ENCODE measurements around the gene PRADC1.
"Not testable (repeated sequence)": the region's sequence is repeated elsewhere in the genome, so short reads cannot be mapped to it uniquely, and the experiment has no call there.

Gene PRADC1

DNA sequence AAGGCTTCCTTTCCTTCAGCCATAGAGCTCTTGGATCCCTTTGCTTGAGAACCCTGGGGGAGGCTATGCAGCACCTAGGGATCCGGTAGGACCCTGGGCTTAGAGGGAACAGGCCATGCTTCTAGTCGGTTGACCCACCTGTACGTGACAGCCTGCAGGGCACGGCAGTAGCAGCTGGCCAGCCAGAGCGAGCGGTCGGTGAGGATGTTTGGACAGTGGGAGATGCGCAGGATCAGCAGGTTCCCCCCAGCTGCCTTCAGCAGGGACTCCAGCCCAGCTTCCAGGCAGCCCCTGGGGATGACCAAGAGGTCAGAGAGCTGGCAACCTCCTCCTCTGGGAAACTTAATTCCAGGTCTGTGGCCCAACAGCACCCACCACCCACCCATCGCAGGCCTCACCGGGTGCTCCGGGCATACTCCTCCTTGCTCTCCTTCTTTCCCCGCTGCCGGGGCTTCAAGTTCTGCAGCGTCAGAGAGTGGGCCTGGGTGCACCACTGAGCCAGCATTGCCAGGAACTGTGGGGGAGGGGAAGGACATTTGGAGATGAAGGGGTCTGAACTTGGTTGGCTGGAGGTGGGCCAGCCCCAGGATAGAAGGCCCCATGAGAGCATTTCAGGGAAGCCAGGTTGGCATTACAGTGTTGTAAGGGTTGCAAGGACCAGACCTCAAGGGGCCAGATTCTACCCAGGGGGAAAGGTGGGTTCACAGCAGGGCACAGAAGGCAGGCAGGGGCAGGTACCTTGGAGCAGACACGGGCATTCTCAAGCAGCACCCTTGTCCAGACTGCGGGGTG, 30.7 kb upstream of the PRADC1 start:
- TF ChIP-seq, protein P1, sequence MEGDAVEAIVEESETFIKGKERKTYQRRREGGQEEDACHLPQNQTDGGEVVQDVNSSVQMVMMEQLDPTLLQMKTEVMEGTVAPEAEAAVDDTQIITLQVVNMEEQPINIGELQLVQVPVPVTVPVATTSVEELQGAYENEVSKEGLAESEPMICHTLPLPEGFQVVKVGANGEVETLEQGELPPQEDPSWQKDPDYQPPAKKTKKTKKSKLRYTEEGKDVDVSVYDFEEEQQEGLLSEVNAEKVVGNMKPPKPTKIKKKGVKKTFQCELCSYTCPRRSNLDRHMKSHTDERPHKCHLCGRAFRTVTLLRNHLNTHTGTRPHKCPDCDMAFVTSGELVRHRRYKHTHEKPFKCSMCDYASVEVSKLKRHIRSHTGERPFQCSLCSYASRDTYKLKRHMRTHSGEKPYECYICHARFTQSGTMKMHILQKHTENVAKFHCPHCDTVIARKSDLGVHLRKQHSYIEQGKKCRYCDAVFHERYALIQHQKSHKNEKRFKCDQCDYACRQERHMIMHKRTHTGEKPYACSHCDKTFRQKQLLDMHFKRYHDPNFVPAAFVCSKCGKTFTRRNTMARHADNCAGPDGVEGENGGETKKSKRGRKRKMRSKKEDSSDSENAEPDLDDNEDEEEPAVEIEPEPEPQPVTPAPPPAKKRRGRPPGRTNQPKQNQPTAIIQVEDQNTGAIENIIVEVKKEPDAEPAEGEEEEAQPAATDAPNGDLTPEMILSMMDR (IDR thresholded peaks at IDR 0.05; ENCODE audit: extremely low read depth, insufficient read depth, missing control alignments): no peak
- in situ Hi-C loops (cut with MboI; ENCODE audit: low pct_unique_long_range_greater_than_20kb, low sequenced_read_pairs, unreplicated experiment): no loop called here
- DNase-seq (ENCODE audit: low spot score): no peak

DNA sequence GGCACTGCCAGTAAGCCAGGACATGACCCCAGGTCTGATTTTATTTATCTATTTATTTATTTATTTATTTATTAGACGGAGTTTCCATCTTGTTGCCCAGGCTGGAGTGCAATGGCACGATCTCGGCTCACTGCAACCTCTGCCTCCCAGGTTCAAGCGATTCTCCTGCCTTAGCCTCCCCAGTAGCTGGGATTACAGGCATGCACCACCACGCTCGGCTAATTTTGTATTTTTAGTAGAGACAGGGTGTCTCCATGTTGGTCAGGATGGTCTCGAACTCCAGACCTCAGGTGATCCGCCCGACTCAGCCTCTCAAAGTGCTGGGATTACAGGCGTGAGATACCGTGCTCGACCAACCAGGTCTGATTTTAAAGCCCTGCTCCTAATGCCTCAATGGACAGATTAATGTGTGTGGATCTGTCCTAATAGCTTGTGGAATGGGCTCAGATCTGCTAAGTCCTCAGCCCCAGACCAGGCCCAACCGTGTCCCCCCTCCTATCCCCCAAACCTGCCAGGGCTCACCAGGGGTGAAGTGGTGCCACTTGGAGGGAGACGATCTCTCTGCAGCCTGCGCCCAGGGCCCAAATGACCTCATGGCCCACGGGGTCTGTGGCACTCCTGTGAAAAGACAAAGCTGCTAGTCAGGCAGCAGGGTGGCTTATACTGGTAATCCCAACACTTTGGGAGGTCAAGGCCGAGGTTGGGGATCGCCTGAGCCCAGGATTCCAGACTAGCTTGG, 29.8 kb upstream of the PRADC1 start:
- in situ Hi-C loops (cut with MboI; ENCODE audit: low pct_unique_long_range_greater_than_20kb, low sequenced_read_pairs, unreplicated experiment); DNase-seq (ENCODE audit: low spot score): not testable (repeated sequence)

DNA sequence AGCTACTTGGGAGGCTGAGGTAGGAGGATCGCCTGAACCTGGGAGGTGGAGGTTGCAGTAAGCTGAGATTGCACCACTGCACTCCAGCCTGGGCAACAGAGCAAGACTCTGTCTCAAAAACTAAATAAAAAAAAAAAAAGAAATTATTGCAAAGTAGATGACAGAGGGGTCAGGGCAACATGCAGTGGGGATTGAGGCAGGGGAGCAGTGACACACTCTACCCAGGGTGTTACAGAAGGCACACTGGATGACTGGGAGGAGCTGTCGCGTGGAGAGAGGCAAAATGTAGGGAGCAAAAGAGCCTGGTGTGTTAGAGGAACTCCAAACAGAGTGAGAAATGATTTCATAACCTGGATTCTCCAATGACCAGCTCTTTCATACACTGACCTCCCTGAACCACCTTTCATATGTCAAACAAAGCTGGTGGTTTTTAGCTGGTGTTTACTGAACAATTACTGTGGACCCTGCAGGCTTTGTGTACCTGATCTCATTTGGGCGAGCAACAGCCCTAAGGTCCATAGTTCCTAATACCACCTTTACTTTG, 29.1 kb upstream of the PRADC1 start:
- in situ Hi-C loops (cut with MboI; ENCODE audit: low pct_unique_long_range_greater_than_20kb, low sequenced_read_pairs, unreplicated experiment): no loop called here
- TF ChIP-seq, protein P1 (IDR thresholded peaks at IDR 0.05; ENCODE audit: extremely low read depth, insufficient read depth, missing control alignments): no peak
- DNase-seq (ENCODE audit: low spot score): no peak

DNA sequence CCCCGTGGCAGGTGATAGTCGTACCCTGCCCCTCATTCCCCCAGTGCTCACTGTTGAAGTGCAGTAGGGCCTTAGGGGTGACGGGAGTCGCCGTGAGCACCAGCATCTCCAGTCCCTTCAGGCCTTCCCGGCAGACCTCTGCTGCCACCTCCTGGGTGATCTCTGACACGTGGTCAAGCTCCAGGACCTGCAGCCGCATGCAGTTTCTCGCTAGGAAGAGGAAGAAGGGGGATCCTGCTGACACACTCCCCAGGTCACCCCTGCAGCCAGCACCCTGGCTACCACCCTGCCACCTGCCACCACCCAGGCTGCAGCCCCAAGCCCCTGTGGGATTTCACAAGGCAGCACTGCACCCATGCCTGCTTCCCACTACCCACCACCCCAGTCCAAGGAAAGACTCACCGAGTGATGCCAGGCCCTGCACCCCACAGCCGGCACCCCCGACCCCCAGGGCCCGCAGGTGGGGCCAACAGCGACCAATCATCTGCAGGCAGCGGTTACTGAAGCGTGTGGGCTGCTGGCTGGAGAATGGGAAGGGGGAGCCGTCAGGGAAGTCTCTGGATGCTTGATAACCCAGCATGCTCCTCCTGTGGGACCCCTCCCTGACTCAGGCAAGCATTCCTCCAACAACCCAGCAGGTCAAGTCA, 27.4 kb upstream of the PRADC1 start:
- TF ChIP-seq, protein P1 (IDR thresholded peaks at IDR 0.05; ENCODE audit: extremely low read depth, insufficient read depth, missing control alignments): peak; percentile 37
- in situ Hi-C loops (cut with MboI; ENCODE audit: low pct_unique_long_range_greater_than_20kb, low sequenced_read_pairs, unreplicated experiment): no loop called here

DNA sequence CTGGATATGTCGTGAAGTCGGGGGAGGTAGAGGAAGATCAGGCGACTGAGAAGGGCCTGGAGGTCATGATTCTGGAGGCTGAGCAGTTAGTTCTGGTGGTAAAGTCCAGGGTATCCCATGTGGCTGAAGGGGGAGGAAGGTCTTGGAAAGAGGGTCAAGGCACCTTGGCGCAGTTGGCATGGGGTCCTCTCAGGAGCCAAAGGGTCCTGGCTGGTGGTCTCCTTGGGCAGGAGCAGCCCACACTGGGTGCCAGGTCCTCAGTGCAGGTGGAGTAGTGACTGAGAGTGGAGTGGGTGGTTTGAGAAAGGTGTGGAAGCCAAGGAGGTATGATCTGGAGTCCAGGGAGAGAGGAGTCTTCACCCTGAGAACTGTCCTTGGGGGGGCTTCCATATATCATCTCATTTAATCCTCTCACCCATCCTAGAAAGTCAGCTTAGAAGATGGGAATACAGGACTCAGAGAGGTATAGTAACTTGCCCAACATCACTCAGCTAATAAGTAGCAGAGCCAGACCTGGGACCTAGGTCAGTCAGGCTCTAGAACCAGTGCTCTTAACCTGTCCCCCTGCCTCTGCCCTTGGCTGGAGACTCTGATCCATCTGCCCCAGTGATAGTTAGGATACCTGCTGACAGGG, 26.8 kb upstream of the PRADC1 start:
- no peak for DNase-seq (ENCODE audit: low spot score)
- in situ Hi-C loops (cut with MboI; ENCODE audit: low pct_unique_long_range_greater_than_20kb, low sequenced_read_pairs, unreplicated experiment): no loop called here
- TF ChIP-seq, protein P1 (IDR thresholded peaks at IDR 0.05; ENCODE audit: extremely low read depth, insufficient read depth, missing control alignments): no peak

More for the DNA sequence above, 27.4 kb upstream of the PRADC1 start:
- DNase-seq (ENCODE audit: low spot score): no peak

DNA sequence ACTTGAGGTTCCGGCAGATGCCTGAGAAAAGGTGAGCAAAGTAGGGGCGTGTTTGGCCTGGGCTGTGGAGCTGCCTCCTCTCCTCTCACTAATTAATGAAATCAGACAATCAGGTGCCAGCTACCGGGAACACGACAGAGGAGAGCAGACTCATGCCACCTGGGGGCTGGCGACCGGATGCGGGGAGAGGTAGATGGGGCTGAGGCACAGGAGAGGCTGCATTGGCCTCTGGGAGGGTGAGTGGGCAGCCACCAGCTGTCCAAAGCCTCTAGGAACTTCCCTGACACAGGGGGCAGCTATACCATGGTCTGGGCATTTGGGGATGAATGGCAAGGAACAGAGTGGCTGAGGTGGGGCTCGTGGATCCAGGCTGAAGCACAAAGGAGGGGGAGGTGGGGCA, 26.2 kb upstream of the PRADC1 start:
- in situ Hi-C loops (cut with MboI; ENCODE audit: low pct_unique_long_range_greater_than_20kb, low sequenced_read_pairs, unreplicated experiment): no loop called here
- TF ChIP-seq, protein P1 (IDR thresholded peaks at IDR 0.05; ENCODE audit: extremely low read depth, insufficient read depth, missing control alignments): no peak
- DNase-seq (ENCODE audit: low spot score): no peak

Data from GM13977 (cell line).